Measurements from ENCODE around the gene GIGYF2.

Gene GIGYF2

DNA sequence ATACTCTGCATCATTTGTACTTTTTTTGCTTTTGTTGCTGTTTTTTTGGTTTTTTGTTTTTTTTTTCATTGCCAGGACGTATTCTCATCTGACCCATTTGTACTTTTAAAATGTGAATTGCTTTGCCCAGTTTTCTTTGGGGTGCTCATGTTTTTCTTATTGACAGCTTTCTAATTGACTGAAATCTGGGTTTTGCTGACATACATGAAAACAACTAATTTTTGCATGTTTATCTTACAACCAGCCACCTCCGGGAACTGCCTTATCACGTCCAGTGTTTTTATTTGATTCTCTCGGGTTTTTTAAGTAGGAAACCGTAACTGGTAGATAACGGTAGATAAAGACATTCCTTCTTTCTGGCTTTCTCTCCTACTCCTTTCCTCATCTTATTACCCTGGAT, 211.6 kb downstream of the GIGYF2 start:
- TF ChIP-seq POLR2AphosphoS5 (IDR thresholded peaks at IDR 0.05; ENCODE audit: low read depth): no peak
- TF ChIP-seq, protein P1, sequence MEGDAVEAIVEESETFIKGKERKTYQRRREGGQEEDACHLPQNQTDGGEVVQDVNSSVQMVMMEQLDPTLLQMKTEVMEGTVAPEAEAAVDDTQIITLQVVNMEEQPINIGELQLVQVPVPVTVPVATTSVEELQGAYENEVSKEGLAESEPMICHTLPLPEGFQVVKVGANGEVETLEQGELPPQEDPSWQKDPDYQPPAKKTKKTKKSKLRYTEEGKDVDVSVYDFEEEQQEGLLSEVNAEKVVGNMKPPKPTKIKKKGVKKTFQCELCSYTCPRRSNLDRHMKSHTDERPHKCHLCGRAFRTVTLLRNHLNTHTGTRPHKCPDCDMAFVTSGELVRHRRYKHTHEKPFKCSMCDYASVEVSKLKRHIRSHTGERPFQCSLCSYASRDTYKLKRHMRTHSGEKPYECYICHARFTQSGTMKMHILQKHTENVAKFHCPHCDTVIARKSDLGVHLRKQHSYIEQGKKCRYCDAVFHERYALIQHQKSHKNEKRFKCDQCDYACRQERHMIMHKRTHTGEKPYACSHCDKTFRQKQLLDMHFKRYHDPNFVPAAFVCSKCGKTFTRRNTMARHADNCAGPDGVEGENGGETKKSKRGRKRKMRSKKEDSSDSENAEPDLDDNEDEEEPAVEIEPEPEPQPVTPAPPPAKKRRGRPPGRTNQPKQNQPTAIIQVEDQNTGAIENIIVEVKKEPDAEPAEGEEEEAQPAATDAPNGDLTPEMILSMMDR (IDR thresholded peaks at IDR 0.05; ENCODE audit: insufficient read depth, low read length): no peak
- TF ChIP-seq GABPA (IDR thresholded peaks at IDR 0.05; ENCODE audit: low read depth): no peak
- no peak for TF ChIP-seq SPI1 (IDR thresholded peaks at IDR 0.05; ENCODE audit: borderline replicate concordance, low read depth)
- TF ChIP-seq, protein P2, sequence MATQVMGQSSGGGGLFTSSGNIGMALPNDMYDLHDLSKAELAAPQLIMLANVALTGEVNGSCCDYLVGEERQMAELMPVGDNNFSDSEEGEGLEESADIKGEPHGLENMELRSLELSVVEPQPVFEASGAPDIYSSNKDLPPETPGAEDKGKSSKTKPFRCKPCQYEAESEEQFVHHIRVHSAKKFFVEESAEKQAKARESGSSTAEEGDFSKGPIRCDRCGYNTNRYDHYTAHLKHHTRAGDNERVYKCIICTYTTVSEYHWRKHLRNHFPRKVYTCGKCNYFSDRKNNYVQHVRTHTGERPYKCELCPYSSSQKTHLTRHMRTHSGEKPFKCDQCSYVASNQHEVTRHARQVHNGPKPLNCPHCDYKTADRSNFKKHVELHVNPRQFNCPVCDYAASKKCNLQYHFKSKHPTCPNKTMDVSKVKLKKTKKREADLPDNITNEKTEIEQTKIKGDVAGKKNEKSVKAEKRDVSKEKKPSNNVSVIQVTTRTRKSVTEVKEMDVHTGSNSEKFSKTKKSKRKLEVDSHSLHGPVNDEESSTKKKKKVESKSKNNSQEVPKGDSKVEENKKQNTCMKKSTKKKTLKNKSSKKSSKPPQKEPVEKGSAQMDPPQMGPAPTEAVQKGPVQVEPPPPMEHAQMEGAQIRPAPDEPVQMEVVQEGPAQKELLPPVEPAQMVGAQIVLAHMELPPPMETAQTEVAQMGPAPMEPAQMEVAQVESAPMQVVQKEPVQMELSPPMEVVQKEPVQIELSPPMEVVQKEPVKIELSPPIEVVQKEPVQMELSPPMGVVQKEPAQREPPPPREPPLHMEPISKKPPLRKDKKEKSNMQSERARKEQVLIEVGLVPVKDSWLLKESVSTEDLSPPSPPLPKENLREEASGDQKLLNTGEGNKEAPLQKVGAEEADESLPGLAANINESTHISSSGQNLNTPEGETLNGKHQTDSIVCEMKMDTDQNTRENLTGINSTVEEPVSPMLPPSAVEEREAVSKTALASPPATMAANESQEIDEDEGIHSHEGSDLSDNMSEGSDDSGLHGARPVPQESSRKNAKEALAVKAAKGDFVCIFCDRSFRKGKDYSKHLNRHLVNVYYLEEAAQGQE (IDR thresholded peaks at IDR 0.05; ENCODE audit: insufficient replicate concordance, low read depth): no peak
- no peaks in the 10 kb centered on the region for H3K27me3 ChIP-seq (ENCODE audit: insufficient read depth, poor library complexity, severe bottlenecking)
- H3K4me3 ChIP-seq (replicated peaks; ENCODE audit: insufficient read depth, low read length): no peak overlapping the region
- H3K27ac ChIP-seq (replicated peaks): no peak overlapping the region
- DNase-seq (ENCODE audit: low read depth in 1 of 2, low spot score in 1 of 2): no peak
